IMR-90 (cell line): ENCODE measurements around the gene PLEKHG1.

ENCODE experiments used
- BHLHE40 ChIP-seq: fragments of 150-350 bp; IDR thresholded peaks from 2 replicates; pipeline ENCODE4 v1.6.1; 2016; ENCODE audit warnings: mild to moderate bottlenecking, low read depth, low read length
- CEBPB ChIP-seq: IDR thresholded peaks from 2 replicates; pipeline ENCODE4 v1.6.1; 2012; ENCODE audit warnings: low read depth, low read length, improper control_type of control experiment
- FOS ChIP-seq: fragments of 150-350 bp; IDR thresholded peaks from 2 replicates; pipeline ENCODE4 v1.6.1; 2016; ENCODE audit warnings: low read depth, low read length
- MAFK ChIP-seq: IDR thresholded peaks from 2 replicates; pipeline ENCODE4 v1.6.1; 2012; ENCODE audit warnings: low read depth, low read length, improper control_type of control experiment
- MAZ ChIP-seq: IDR thresholded peaks from 2 replicates; pipeline ENCODE4 v1.6.1; 2012; ENCODE audit warnings: low read depth, mild to moderate bottlenecking, low read length, improper control_type of control experiment, moderate library complexity, borderline replicate concordance
- MXI1 ChIP-seq: IDR thresholded peaks from 2 replicates; pipeline ENCODE4 v1.6.1; 2012; ENCODE audit warnings: low read depth, mild to moderate bottlenecking, low read length, moderate library complexity, borderline replicate concordance
- POLR2A ChIP-seq: IDR thresholded peaks from 2 replicates; pipeline ENCODE4 v1.6.1; 2012; ENCODE audit warnings: mild to moderate bottlenecking, low read depth, low read length
- RCOR1 ChIP-seq: IDR thresholded peaks from 2 replicates; pipeline ENCODE4 v1.6.1; 2012; ENCODE audit warnings: mild to moderate bottlenecking, low read length, improper control_type of control experiment; ENCODE audit not compliant: insufficient replicate concordance
- RFX5 ChIP-seq: IDR thresholded peaks from 2 replicates; pipeline ENCODE4 v1.8.0; 2012; ENCODE audit warnings: low read depth, mild to moderate bottlenecking, low read length, moderate library complexity
- TF ChIP-seq, protein P1 (sequence below): conservative IDR thresholded peaks from 2 replicates; pipeline ENCODE4 v1.5.1; 2012; ENCODE audit warnings: mild to moderate bottlenecking, low read depth, low read length, improper control_type of control experiment
- TF ChIP-seq, protein P2 (sequence below): fragments of 150-350 bp; IDR thresholded peaks from 2 replicates; pipeline ENCODE4 v1.6.1; 2017; ENCODE audit warnings: mild to moderate bottlenecking, antibody characterized with exemption, low read length, low read depth

DNA sequence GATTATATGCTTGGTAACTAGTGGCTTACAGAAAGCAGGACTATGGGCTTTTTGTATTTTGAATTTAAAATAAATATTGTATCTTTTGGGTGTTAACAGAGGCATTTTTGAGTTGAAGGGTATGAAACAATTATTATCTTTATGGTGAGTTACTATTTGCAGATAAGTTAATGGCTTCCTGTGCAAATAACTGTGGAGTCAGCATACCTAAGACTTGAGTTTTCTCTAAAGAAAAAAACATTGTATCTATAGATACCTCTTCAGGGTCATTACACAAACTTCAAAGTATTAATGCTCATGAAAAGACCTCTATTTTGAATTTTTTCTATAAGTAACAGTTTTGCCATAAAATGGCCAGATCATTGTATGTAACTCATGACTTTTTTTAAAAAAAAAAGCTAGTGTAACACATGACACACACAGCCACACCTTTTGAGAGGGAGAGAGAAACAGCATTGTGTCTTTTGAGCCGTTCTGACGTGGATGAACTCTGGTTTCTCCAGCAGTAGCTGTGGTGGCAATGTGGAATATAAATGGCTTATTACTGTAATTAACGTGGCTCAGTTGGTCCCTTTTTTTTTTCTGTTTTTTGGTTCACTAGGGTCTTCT, 36.3 kb downstream of the PLEKHG1 start:
- TF ChIP-seq, protein P1, sequence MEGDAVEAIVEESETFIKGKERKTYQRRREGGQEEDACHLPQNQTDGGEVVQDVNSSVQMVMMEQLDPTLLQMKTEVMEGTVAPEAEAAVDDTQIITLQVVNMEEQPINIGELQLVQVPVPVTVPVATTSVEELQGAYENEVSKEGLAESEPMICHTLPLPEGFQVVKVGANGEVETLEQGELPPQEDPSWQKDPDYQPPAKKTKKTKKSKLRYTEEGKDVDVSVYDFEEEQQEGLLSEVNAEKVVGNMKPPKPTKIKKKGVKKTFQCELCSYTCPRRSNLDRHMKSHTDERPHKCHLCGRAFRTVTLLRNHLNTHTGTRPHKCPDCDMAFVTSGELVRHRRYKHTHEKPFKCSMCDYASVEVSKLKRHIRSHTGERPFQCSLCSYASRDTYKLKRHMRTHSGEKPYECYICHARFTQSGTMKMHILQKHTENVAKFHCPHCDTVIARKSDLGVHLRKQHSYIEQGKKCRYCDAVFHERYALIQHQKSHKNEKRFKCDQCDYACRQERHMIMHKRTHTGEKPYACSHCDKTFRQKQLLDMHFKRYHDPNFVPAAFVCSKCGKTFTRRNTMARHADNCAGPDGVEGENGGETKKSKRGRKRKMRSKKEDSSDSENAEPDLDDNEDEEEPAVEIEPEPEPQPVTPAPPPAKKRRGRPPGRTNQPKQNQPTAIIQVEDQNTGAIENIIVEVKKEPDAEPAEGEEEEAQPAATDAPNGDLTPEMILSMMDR, result no peak
- no peak for TF ChIP-seq FOS
- no peak for TF ChIP-seq BHLHE40
- no peak for TF ChIP-seq POLR2A
- no peak for TF ChIP-seq RFX5
- peak; percentile 29 for TF ChIP-seq MAFK
- TF ChIP-seq CEBPB, result no peak
- TF ChIP-seq MAZ, result no peak
- TF ChIP-seq, protein P2, sequence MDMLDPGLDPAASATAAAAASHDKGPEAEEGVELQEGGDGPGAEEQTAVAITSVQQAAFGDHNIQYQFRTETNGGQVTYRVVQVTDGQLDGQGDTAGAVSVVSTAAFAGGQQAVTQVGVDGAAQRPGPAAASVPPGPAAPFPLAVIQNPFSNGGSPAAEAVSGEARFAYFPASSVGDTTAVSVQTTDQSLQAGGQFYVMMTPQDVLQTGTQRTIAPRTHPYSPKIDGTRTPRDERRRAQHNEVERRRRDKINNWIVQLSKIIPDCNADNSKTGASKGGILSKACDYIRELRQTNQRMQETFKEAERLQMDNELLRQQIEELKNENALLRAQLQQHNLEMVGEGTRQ, result no peak
- no peak for TF ChIP-seq MXI1
- no peak for TF ChIP-seq RCOR1
